SK-N-MC (cell line): Measurements from ENCODE around the gene TEAD1.

Source experiments
- EZH2 ChIP-seq: fragments of 200-600 bp; sonication (generic); IDR thresholded peaks from one replicate; pipeline ENCODE4 v1.6.1; 2017; ENCODE audit warnings: antibody characterized with exemption
- FOXP2 ChIP-seq: optimal IDR thresholded peaks from 2 replicates; pipeline ENCODE3; 2011; ENCODE audit warnings: mild to moderate bottlenecking, moderate library complexity; ENCODE audit not compliant: insufficient read depth; ENCODE audit errors: extremely low read length, control extremely low read depth
- POLR2AphosphoS5 ChIP-seq: IDR thresholded peaks from 2 replicates; pipeline ENCODE4 v1.6.1; 2012; ENCODE audit warnings: mild to moderate bottlenecking, low read depth, low read length, borderline replicate concordance

- TF ChIP-seq POLR2AphosphoS5: no peak
- TF ChIP-seq EZH2: no peak
- no peak for TF ChIP-seq FOXP2
Observed at GRCh38 chr11:12743834-12744449, 69.7 kb downstream of the TEAD1 start.
